GM23338 (cell line): ENCODE measurements around the gene MICAL3. TPM values are rescaled to one million over a fixed set of nuclear protein-coding genes. Genes with fewer than 3 reads are reported as not detected.
A peak's percentile ranks its signal among the peaks of the same experiment; 100 is the strongest.

Experiments
- ATAC-seq: fragments of 200-7000 bp; cut with Tn5 transposase; 3 replicates; pipeline ENCODE4 v1.9.1; 2020
- DNase-seq: peaks from one replicate; pipeline ENCODE4 v3.0.0-alpha.2; 2015; ENCODE audit warnings: low spot score
- H2AFZ ChIP-seq: fragments of 200-600 bp; sonication (generic); 2 replicates; pipeline ENCODE4 v1.8.0; 2016; ENCODE audit warnings: antibody characterized with exemption, mild to moderate bottlenecking, moderate library complexity
- H3F3A ChIP-seq: fragments of 200-600 bp; sonication (generic); replicated peaks from 2 replicates; pipeline ENCODE4 v1.8.0; 2017; ENCODE audit warnings: antibody characterized with exemption, mixed run types, low read depth
- H3K27ac ChIP-seq: fragments of 200-600 bp; sonication (generic); 2 replicates; pipeline ENCODE4 v1.6.1; 2016; ENCODE audit warnings: low read depth
- H3K27me3 ChIP-seq: fragments of 200-600 bp; sonication (generic); 2 replicates; pipeline ENCODE4 v1.8.0; 2016; ENCODE audit warnings: mild to moderate bottlenecking, mixed run types, moderate library complexity; ENCODE audit not compliant: insufficient read depth
- H3K36me3 ChIP-seq: fragments of 200-600 bp; sonication (generic); 2 replicates; pipeline ENCODE4 v1.8.0; 2016; ENCODE audit warnings: mild to moderate bottlenecking; ENCODE audit not compliant: insufficient read depth
- H3K4me1 ChIP-seq: fragments of 200-600 bp; sonication (generic); 2 replicates; pipeline ENCODE4 v1.8.0; 2016; ENCODE audit warnings: mild to moderate bottlenecking, moderate library complexity; ENCODE audit not compliant: insufficient read depth
- H3K4me2 ChIP-seq: fragments of 200-600 bp; sonication (generic); 2 replicates; pipeline ENCODE4 v1.7.1; 2017; ENCODE audit warnings: mixed run types
- H3K4me3 ChIP-seq: fragments of 200-600 bp; sonication (generic); 2 replicates; pipeline ENCODE4 v1.6.1; 2016; ENCODE audit warnings: mixed run types
- H3K79me2 ChIP-seq: fragments of 200-600 bp; sonication (generic); replicated peaks from 2 replicates; pipeline ENCODE4 v1.8.0; 2017; ENCODE audit warnings: mild to moderate bottlenecking; ENCODE audit not compliant: insufficient read depth
- H3K9me2 ChIP-seq: fragments of 200-600 bp; sonication (generic); 2 replicates; pipeline ENCODE4 v1.8.0; 2017; ENCODE audit not compliant: insufficient read depth
- H4K20me1 ChIP-seq: fragments of 200-600 bp; sonication (generic); replicated peaks from 2 replicates; pipeline ENCODE4 v1.8.0; 2017; ENCODE audit warnings: mild to moderate bottlenecking; ENCODE audit not compliant: insufficient read depth
- H3K27ac Mint-ChIP-seq: 2 replicates; pipeline ENCODE4 v1.8.0; 2020; ENCODE audit warnings: inconsistent platforms, mild to moderate bottlenecking, moderate library complexity, mixed read lengths
- H3K27me3 Mint-ChIP-seq: 3 replicates; pipeline ENCODE4 v1.8.0; 2022; ENCODE audit warnings: low read depth, mild to moderate bottlenecking, moderate library complexity, mixed read lengths, inconsistent platforms; ENCODE audit not compliant: insufficient read depth, poor library complexity
- H3K36me3 Mint-ChIP-seq: 3 replicates; pipeline ENCODE4 v1.8.0; 2021; ENCODE audit warnings: low read depth, mild to moderate bottlenecking, inconsistent platforms, moderate library complexity, mixed read lengths
- H3K4me1 Mint-ChIP-seq: 3 replicates; pipeline ENCODE4 v1.8.0; 2020; ENCODE audit warnings: mild to moderate bottlenecking, inconsistent platforms, mixed read lengths
- H3K4me3 Mint-ChIP-seq: 3 replicates; pipeline ENCODE4 v1.8.0; 2021; ENCODE audit warnings: moderate library complexity, mild to moderate bottlenecking, inconsistent platforms, mixed read lengths
- H3K9me3 Mint-ChIP-seq: 3 replicates; pipeline ENCODE4 v1.8.0; 2020; ENCODE audit warnings: moderate library complexity, mild to moderate bottlenecking, inconsistent platforms, mixed read lengths
- CTCF ChIP-seq, 2 experiments: fragments of 200-600 bp in 1 of 2; sonication (generic) in 1 of 2; conservative IDR thresholded peaks; 2 replicates each; pipeline versions ENCODE4 v1.5.1 to v1.6.1; 2016 to 2017; ENCODE audit warnings: antibody characterized with exemption in 2 of 2, low read depth in 2 of 2, mild to moderate bottlenecking in 2 of 2, moderate library complexity in 1 of 2
- EZH2phosphoT487 ChIP-seq: fragments of 200-600 bp; sonication (generic); IDR thresholded peaks from one replicate; pipeline ENCODE4 v1.8.1; 2018; ENCODE audit warnings: antibody characterized with exemption; ENCODE audit not compliant: unreplicated experiment
- JUNB ChIP-seq: IDR thresholded peaks from one replicate; pipeline ENCODE4 v1.6.1; 2016; ENCODE audit warnings: antibody characterized with exemption; ENCODE audit not compliant: unreplicated experiment
- POLR2AphosphoS5 ChIP-seq: IDR thresholded peaks from 2 replicates; pipeline ENCODE4 v1.6.1; 2016; ENCODE audit warnings: antibody characterized with exemption, low read depth
- STAT1 ChIP-seq: IDR thresholded peaks from one replicate; pipeline ENCODE4 v1.6.1; 2016; ENCODE audit warnings: antibody characterized with exemption; ENCODE audit not compliant: unreplicated experiment
- ZNF331 ChIP-seq: fragments of 250-450 bp; sonication (Bioruptor Pico); IDR thresholded peaks from 2 replicates; pipeline ENCODE4 v1.5.0; 2020; ENCODE audit warnings: low read depth, mild to moderate bottlenecking, moderate library complexity
- ZNF462 ChIP-seq: fragments of 250-450 bp; sonication (Bioruptor Pico); IDR thresholded peaks from 2 replicates; pipeline ENCODE4 v1.5.0; 2020; ENCODE audit warnings: mild to moderate bottlenecking, moderate library complexity
- polyA plus RNA-seq: library from polyadenylated mRNA; unstranded; fragments of >200 nt; fragmentation: Nextera tagmentation; extraction: Ambion mirVana; gene quantifications from 2 replicates; pipeline ENCODE4 v1.2.1, GENCODE V29; 2016
- total RNA-seq: library from RNA; depleted of rRNA; stranded (reverse); fragments of >200 nt; shearing (Covaris generic); gene quantifications from 2 replicates; pipeline ENCODE4 v1.2.3, GENCODE V29; 2014
- TF ChIP-seq, protein P1 (sequence below): IDR thresholded peaks from one replicate; pipeline ENCODE4 v1.6.1; 2018; ENCODE audit warnings: antibody characterized with exemption; ENCODE audit not compliant: unreplicated experiment

MICAL3 gene
- total and polyA plus RNA-seq, 2 experiments from 2014 or later, result 10.1 to 33.9 TPM

GRCh38 chr22:17784776-17785175 is 239.6 kb downstream of the MICAL3 start:
- TF ChIP-seq POLR2AphosphoS5 (no peak), EZH2phosphoT487 (no peak), STAT1 (no peak), JUNB (no peak), ZNF462 (CRISPR knock-in tag) (no peak), CTCF (conservative IDR thresholded peaks at IDR 0.05; ENCODE audit: low read depth in 2 of 2) (no peak), ZNF331 (CRISPR knock-in tag) (no peak)
- TF ChIP-seq, protein P1, sequence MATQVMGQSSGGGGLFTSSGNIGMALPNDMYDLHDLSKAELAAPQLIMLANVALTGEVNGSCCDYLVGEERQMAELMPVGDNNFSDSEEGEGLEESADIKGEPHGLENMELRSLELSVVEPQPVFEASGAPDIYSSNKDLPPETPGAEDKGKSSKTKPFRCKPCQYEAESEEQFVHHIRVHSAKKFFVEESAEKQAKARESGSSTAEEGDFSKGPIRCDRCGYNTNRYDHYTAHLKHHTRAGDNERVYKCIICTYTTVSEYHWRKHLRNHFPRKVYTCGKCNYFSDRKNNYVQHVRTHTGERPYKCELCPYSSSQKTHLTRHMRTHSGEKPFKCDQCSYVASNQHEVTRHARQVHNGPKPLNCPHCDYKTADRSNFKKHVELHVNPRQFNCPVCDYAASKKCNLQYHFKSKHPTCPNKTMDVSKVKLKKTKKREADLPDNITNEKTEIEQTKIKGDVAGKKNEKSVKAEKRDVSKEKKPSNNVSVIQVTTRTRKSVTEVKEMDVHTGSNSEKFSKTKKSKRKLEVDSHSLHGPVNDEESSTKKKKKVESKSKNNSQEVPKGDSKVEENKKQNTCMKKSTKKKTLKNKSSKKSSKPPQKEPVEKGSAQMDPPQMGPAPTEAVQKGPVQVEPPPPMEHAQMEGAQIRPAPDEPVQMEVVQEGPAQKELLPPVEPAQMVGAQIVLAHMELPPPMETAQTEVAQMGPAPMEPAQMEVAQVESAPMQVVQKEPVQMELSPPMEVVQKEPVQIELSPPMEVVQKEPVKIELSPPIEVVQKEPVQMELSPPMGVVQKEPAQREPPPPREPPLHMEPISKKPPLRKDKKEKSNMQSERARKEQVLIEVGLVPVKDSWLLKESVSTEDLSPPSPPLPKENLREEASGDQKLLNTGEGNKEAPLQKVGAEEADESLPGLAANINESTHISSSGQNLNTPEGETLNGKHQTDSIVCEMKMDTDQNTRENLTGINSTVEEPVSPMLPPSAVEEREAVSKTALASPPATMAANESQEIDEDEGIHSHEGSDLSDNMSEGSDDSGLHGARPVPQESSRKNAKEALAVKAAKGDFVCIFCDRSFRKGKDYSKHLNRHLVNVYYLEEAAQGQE, result no peak
- Histone ChIP-seq H2AFZ (peak overlapping the region; percentile 80; the same call in 1 of the 2 replicates), H3K4me2 (no peak overlapping the region), H3K9me2 (no peaks in the 10 kb centered on the region), H3K4me1 (no peaks in the 10 kb centered on the region; the same call in 1 of the 2 replicates), H4K20me1 (no peaks in the 10 kb centered on the region), H3F3A (0 out of 2 replicates have a peak, but pooled peaks cover 5% of the 10 kb centered on the region), H3K79me2 (no peaks in the 10 kb centered on the region), H3K27ac (no peak overlapping the region), H3K27me3 (no peaks in the 10 kb centered on the region), H3K4me3 (no peak overlapping the region), H3K36me3 (no peaks in the 10 kb centered on the region)
- DNase-seq (no peak), ATAC-seq (no peak)
- Mint-ChIP-seq H3K27me3 (peaks cover 10% of the 10 kb centered on the region), H3K9me3 (no peaks in the 10 kb centered on the region), H3K4me1 (peaks cover 14% of the 10 kb centered on the region), H3K27ac (no peak overlapping the region), H3K36me3 (no peaks in the 10 kb centered on the region), H3K4me3 (no peak overlapping the region)
